ENCODE measurements around the gene PBXIP1.

Gene PBXIP1

DNA sequence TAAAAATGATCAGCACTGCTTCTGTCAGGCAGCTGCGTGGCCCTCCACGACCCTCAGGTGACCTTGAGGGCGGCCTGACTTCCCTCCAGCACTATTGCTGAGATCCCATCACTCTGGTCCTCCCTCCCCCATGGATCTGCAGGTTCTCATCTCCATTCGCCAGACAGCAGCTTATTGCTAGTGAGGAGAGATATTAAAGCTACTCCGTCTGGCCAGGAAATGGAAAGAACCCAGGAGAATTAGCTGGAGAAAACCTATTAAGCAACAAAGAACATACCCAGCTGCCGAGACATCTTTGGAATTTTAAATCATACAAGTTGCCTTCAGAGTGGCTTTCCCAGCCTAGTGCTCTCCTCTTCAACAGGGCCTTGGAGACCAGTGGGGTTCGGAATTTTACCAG lies 60.1 kb downstream of the PBXIP1 start:
- DNase-seq (ENCODE audit: low read depth), result no peak

Measured in stimulated activated CD8-positive, alpha-beta memory T cell treated with anti-CD3 and anti-CD28 coated beads, Interleukin-4, amount 100 ng/mL, for 24 hours (primary cell).